DOHH2 (cell line): ENCODE results near the gene DUSP12.

ENCODE experiments used
- H3F3A ChIP-seq: fragments of 200-600 bp; sonication (generic), shearing (Covaris generic); 2 replicates; pipeline ENCODE4 v1.6.0; 2016; ENCODE audit warnings: antibody characterized with exemption, mild to moderate bottlenecking; ENCODE audit not compliant: control insufficient read depth, insufficient read depth
- H3K27ac ChIP-seq: fragments of 200-600 bp; sonication (generic); 2 replicates; pipeline ENCODE4 v1.5.1; 2014; ENCODE audit warnings: low read depth, mild to moderate bottlenecking, low read length, moderate library complexity
- H3K27me3 ChIP-seq: fragments of 200-600 bp; sonication (generic); 2 replicates; pipeline ENCODE4 v1.6.1; 2014; ENCODE audit warnings: mild to moderate bottlenecking, low read length, mixed read lengths; ENCODE audit not compliant: control insufficient read depth
- H3K36me3 ChIP-seq: fragments of 200-600 bp; sonication (generic); 2 replicates; pipeline ENCODE4 v1.6.1; 2014; ENCODE audit warnings: mild to moderate bottlenecking, low read length, moderate library complexity, mixed read lengths; ENCODE audit not compliant: control insufficient read depth
- H3K4me1 ChIP-seq: fragments of 200-600 bp; sonication (generic); 2 replicates; pipeline ENCODE4 v1.6.1; 2014; ENCODE audit warnings: mild to moderate bottlenecking, low read length, mixed read lengths; ENCODE audit not compliant: control insufficient read depth
- H3K4me2 ChIP-seq: fragments of 200-600 bp; sonication (generic); 2 replicates; pipeline ENCODE4 v1.6.0; 2014; ENCODE audit warnings: mild to moderate bottlenecking, low read length, moderate library complexity
- H3K4me3 ChIP-seq: fragments of 200-600 bp; sonication (generic); 2 replicates; pipeline ENCODE4 v1.5.1; 2014; ENCODE audit warnings: mild to moderate bottlenecking, low read length, mixed read lengths
- H3K79me2 ChIP-seq: fragments of 200-600 bp; sonication (generic); 2 replicates; pipeline ENCODE4 v1.6.1; 2014; ENCODE audit warnings: mild to moderate bottlenecking, low read length, mixed read lengths; ENCODE audit not compliant: control insufficient read depth
- H3K9me2 ChIP-seq: fragments of 200-600 bp; sonication (generic); replicated peaks from 2 replicates; pipeline ENCODE4 v1.6.1; 2014; ENCODE audit warnings: mild to moderate bottlenecking, low read length, mixed read lengths; ENCODE audit not compliant: control insufficient read depth
- H3K9me3 ChIP-seq: fragments of 200-600 bp; sonication (generic); 2 replicates; pipeline ENCODE4 v1.6.1; 2014; ENCODE audit warnings: antibody characterized with exemption, low read length, mixed read lengths; ENCODE audit not compliant: control insufficient read depth, insufficient read depth
- H4K20me1 ChIP-seq: fragments of 200-600 bp; sonication (generic); 2 replicates; pipeline ENCODE4 v1.6.0; 2014; ENCODE audit warnings: low read depth, mild to moderate bottlenecking, antibody characterized with exemption, low read length, moderate library complexity; ENCODE audit not compliant: control insufficient read depth, insufficient read depth
- EZH2phosphoT487 ChIP-seq: fragments of 200-600 bp; sonication (generic); IDR thresholded peaks from 2 replicates; pipeline ENCODE4 v1.6.1; 2017; ENCODE audit warnings: borderline replicate concordance, mild to moderate bottlenecking, antibody characterized with exemption, low read length, moderate library complexity, mixed read lengths
- TF ChIP-seq, protein P1 (sequence below): fragments of 200-600 bp; sonication (generic); IDR thresholded peaks from one replicate; pipeline ENCODE4 v1.5.1; 2014; ENCODE audit warnings: antibody characterized with exemption, mild to moderate bottlenecking, low read depth, low read length; ENCODE audit not compliant: poor library complexity, severe bottlenecking

The DUSP12 gene

DNA sequence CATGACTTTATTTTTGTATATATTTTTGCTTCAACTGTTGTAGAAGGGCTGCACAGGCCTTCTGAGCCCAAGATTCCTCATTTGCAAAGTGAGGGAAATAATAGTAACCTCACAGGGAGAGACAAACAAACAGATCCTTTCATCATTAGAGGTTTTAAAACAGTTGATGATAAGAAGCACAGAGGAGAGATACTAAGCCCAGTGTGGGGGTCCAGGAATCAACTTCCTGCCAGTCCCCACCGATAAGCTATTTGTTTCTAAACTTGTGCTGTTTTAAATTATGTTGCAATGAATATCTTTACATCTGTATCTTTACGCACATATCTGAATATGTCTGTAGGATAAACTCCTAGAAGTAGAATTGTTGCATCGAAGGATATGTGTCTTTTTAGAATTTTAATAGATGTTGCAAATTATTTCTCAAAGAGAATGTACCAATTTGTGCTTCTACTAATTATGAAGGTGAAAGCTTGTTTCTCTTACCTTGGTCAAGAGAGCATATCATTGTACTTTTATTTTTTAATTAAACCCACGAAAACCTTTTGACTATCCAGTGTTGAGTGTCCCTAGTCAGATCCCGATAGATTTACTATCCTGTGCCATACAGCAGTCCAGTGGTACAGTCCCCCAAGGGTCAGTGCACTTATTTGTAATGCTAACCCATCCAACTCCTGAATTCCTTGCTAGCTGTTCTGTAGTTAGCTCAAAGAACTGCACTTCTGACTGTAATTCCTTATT lies 17.4 kb upstream of the DUSP12 start:
- Histone ChIP-seq H3K27me3 (no peaks in the 10 kb centered on the region), H3K9me3 (no peaks in the 10 kb centered on the region), H3K4me1 (peaks cover 37% of the 10 kb centered on the region), H3K36me3 (no peaks in the 10 kb centered on the region), H4K20me1 (no peaks in the 10 kb centered on the region), H3F3A (peaks cover 9% of the 10 kb centered on the region), H3K9me2 (no peaks in the 10 kb centered on the region), H3K4me2 (no peak overlapping the region), H3K79me2 (peaks cover 3% of the 10 kb centered on the region), H3K27ac (no peak overlapping the region), H3K4me3 (no peak overlapping the region)
- TF ChIP-seq, protein P1, sequence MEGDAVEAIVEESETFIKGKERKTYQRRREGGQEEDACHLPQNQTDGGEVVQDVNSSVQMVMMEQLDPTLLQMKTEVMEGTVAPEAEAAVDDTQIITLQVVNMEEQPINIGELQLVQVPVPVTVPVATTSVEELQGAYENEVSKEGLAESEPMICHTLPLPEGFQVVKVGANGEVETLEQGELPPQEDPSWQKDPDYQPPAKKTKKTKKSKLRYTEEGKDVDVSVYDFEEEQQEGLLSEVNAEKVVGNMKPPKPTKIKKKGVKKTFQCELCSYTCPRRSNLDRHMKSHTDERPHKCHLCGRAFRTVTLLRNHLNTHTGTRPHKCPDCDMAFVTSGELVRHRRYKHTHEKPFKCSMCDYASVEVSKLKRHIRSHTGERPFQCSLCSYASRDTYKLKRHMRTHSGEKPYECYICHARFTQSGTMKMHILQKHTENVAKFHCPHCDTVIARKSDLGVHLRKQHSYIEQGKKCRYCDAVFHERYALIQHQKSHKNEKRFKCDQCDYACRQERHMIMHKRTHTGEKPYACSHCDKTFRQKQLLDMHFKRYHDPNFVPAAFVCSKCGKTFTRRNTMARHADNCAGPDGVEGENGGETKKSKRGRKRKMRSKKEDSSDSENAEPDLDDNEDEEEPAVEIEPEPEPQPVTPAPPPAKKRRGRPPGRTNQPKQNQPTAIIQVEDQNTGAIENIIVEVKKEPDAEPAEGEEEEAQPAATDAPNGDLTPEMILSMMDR = no peak
- no peak for TF ChIP-seq EZH2phosphoT487

- no peak overlapping the region for H3K4me3 ChIP-seq
- H3K9me3 ChIP-seq = no peaks in the 10 kb centered on the region
- H3F3A ChIP-seq = peaks cover 9% of the 10 kb centered on the region; the same call in 1 of the 2 replicates
- H3K27me3 ChIP-seq = no peaks in the 10 kb centered on the region
- H3K4me1 ChIP-seq = peaks cover 36% of the 10 kb centered on the region
- no peaks in the 10 kb centered on the region for H3K79me2 ChIP-seq
- H3K36me3 ChIP-seq = no peaks in the 10 kb centered on the region
- TF ChIP-seq, protein P1 = no peak
- TF ChIP-seq EZH2phosphoT487 = no peak
- no peak overlapping the region for H3K4me2 ChIP-seq
- no peak overlapping the region for H3K27ac ChIP-seq
- H3K9me2 ChIP-seq = no peaks in the 10 kb centered on the region
- H4K20me1 ChIP-seq = no peaks in the 10 kb centered on the region
Measured at GRCh38 chr1:161733526-161733925, 16.1 kb upstream of the DUSP12 start.

GRCh38 chr1:161735837-161736236 lies 13.7 kb upstream of the DUSP12 start:
- Histone ChIP-seq H4K20me1 (no peaks in the 10 kb centered on the region), H3K9me2 (no peaks in the 10 kb centered on the region), H3K4me2 (no peak overlapping the region), H3K36me3 (no peaks in the 10 kb centered on the region), H3K79me2 (no peaks in the 10 kb centered on the region), H3K4me1 (peaks cover 49% of the 10 kb centered on the region), H3K9me3 (no peaks in the 10 kb centered on the region), H3K27me3 (no peaks in the 10 kb centered on the region), H3F3A (peaks cover 20% of the 10 kb centered on the region), H3K27ac (no peak overlapping the region), H3K4me3 (no peak overlapping the region)
- TF ChIP-seq, protein P1 = no peak
- no peak for TF ChIP-seq EZH2phosphoT487
